Testis (tissue), 3 donors: Measurements from ENCODE around the gene LARP4. TPM values are rescaled to one million over a fixed set of nuclear protein-coding genes. Genes with fewer than 3 reads are reported as not detected.

Experiments
- DNase-seq: peaks from one replicate; pipeline ENCODE4 v3.0.0-alpha.2; 2019
- H3K27ac ChIP-seq, 2 donors: fragments of 200-600 bp; sonication (generic); one replicate each; pipeline ENCODE4 v1.5.1; 2019
- H3K27me3 ChIP-seq: fragments of 200-600 bp; sonication (generic); one replicate; pipeline ENCODE4 v1.5.1; 2019
- H3K36me3 ChIP-seq: fragments of 200-600 bp; sonication (generic); one replicate; pipeline ENCODE4 v1.5.1; 2017; ENCODE audit warnings: low read depth; ENCODE audit errors: missing control alignments
- H3K4me1 ChIP-seq: fragments of 200-600 bp; sonication (generic); one replicate; pipeline ENCODE4 v1.5.1; 2019
- H3K4me3 ChIP-seq, 2 donors: fragments of 200-600 bp; sonication (generic); one replicate each; pipeline ENCODE4 v1.5.1; 2017 to 2019
- H3K9me3 ChIP-seq: fragments of 200-600 bp; sonication (generic); one replicate; pipeline ENCODE4 v1.5.1; 2017
- CTCF ChIP-seq, 3 experiments: fragments of 450-650 bp in 2 of 3; fragments of 200-600 bp in 1 of 3; sonication (generic) in 1 of 3; IDR thresholded peaks; one replicate each; pipeline ENCODE4 v1.5.1; 2016 to 2019; ENCODE audit warnings: antibody characterized with exemption in 3 of 3, mild to moderate bottlenecking in 2 of 3, moderate library complexity in 1 of 3
- POLR2A ChIP-seq: fragments of 450-650 bp; IDR thresholded peaks from one replicate; pipeline ENCODE4 v1.6.1; 2017; ENCODE audit warnings: antibody characterized with exemption, mild to moderate bottlenecking, moderate library complexity
- WGBS, 2 donors: methylation state at CpG; one replicate each; pipeline ENCODE4 v1.1.5; 2018; 5-methylcytosine and 5-hydroxymethylcytosine counted together
- intact Hi-C: fragments of 100-400 bp; cut with DNase I; formaldehyde crosslinking; loops from one replicate; pipeline ENCODE4 v1.15.1; 2023; ENCODE audit warnings: low total_unique reads
- polyA plus RNA-seq: library from polyadenylated mRNA; stranded (reverse); fragments of 350-450 nt; fragmentation: Illumina TruSeq; extraction: RNeasy Lipid Tissue Mini Kit (QIAGEN cat#74804); gene quantifications from one replicate; pipeline ENCODE4 v1.2.3, GENCODE V29; 2014; ENCODE audit warnings: low read depth, low replicate concordance; ENCODE audit not compliant: insufficient read depth
- total RNA-seq, 2 donors: library from RNA; depleted of rRNA; stranded (reverse); fragments of >200 nt; gene quantifications; one replicate each; pipeline ENCODE4 v1.2.3, GENCODE V29; 2016

The LARP4 gene
- total and polyA plus RNA-seq, 3 donors from 2014 or later = 20.9 to 38.3 (median 34.1) TPM

- Histone ChIP-seq H3K4me1 (peaks cover 11% of the 10 kb centered on the region), H3K27me3 (no peaks in the 10 kb centered on the region), H3K36me3 (no peaks in the 10 kb centered on the region), H3K9me3 (no peaks in the 10 kb centered on the region), H3K27ac (no peak overlapping the region), H3K4me3 (no peak overlapping the region)
- intact Hi-C loops = no loop called here
- no peak for DNase-seq
- WGBS, 2 donors = 93 to 100% methylated on average over 2 of the region's 2 CpGs
- TF ChIP-seq CTCF (IDR thresholded peaks at IDR 0.05) (no peak), POLR2A (no peak)
These were observed 123.9 kb downstream of the LARP4 start for GRCh38 chr12:50524621-50525020.

- Histone ChIP-seq H3K9me3 (no peaks in the 10 kb centered on the region), H3K4me3 (no peak overlapping the region), H3K27me3 (no peaks in the 10 kb centered on the region), H3K4me1 (peaks cover 8% of the 10 kb centered on the region), H3K36me3 (no peaks in the 10 kb centered on the region), H3K27ac (no peak overlapping the region)
- 88 to 100% methylated on average over 2 of the region's 2 CpGs for WGBS, 2 donors
- no peak for TF ChIP-seq CTCF (IDR thresholded peaks at IDR 0.05)
- no peak for TF ChIP-seq POLR2A
- intact Hi-C loops = no loop called here
- DNase-seq = no peak
These were observed 124.7 kb downstream of the LARP4 start for GRCh38 chr12:50525422-50525821.

GRCh38 chr12:50527359-50527726 lies 126.7 kb downstream of the LARP4 start:
- H3K36me3 ChIP-seq = no peaks in the 10 kb centered on the region
- DNase-seq = no peak
- H3K9me3 ChIP-seq = no peaks in the 10 kb centered on the region
- H3K4me1 ChIP-seq = no peaks in the 10 kb centered on the region
- no peak overlapping the region for H3K27ac ChIP-seq
- intact Hi-C loops = no loop called here
- 87 to 94% methylated on average over 5 of the region's 5 CpGs for WGBS, 2 donors
- TF ChIP-seq CTCF (IDR thresholded peaks at IDR 0.05) = no peak
- TF ChIP-seq POLR2A = no peak
- no peak overlapping the region for H3K4me3 ChIP-seq
- no peaks in the 10 kb centered on the region for H3K27me3 ChIP-seq

GRCh38 chr12:50528800-50529199 lies 128.1 kb downstream of the LARP4 start:
- Histone ChIP-seq H3K4me3 (no peak overlapping the region), H3K27ac (no peak overlapping the region), H3K36me3 (no peaks in the 10 kb centered on the region), H3K4me1 (peaks cover 6% of the 10 kb centered on the region), H3K27me3 (no peaks in the 10 kb centered on the region), H3K9me3 (no peaks in the 10 kb centered on the region)
- intact Hi-C loops = no loop called here
- 91 to 100% methylated on average over 1 of the region's 1 CpG for WGBS, 2 donors
- no peak for DNase-seq
- TF ChIP-seq CTCF (IDR thresholded peaks at IDR 0.05) = no peak

GRCh38 chr12:50529345-50529744 lies 128.7 kb downstream of the LARP4 start:
- WGBS, 2 donors = 93 to 97% methylated on average over 3 of the region's 3 CpGs

More at GRCh38 chr12:50529345-50529744, 128.7 kb downstream of the LARP4 start:
- intact Hi-C loops = no loop called here
- Histone ChIP-seq H3K36me3 (no peaks in the 10 kb centered on the region), H3K27me3 (no peaks in the 10 kb centered on the region), H3K4me3 (no peak overlapping the region), H3K4me1 (peaks cover 6% of the 10 kb centered on the region), H3K9me3 (no peaks in the 10 kb centered on the region), H3K27ac (no peak overlapping the region)
- no peak for DNase-seq
- no peak for TF ChIP-seq CTCF (IDR thresholded peaks at IDR 0.05)
- TF ChIP-seq POLR2A = no peak

Other genes starting within 250 kb of the LARP4 start
- 10 to 100 TPM; 34.3 to 36.5 TPM for gene CERS5, start 233.5 kb upstream of the LARP4 start, total RNA-seq
- gene CERS5, start 233.5 kb upstream of the LARP4 start, polyA plus RNA-seq = 33.5 TPM
- 10 to 100 TPM; 41.0 to 42.8 TPM for gene LIMA1, start 117.4 kb upstream of the LARP4 start, total RNA-seq
- gene LIMA1, start 117.4 kb upstream of the LARP4 start, polyA plus RNA-seq = 37.8 TPM
- gene FAM186A, start 4.3 kb upstream of the LARP4 start, total RNA-seq = 1 to 10 TPM; 4.6 to 7.8 TPM
- 4.5 TPM for gene FAM186A, start 4.3 kb upstream of the LARP4 start, polyA plus RNA-seq
- gene DIP2B, start 104.1 kb downstream of the LARP4 start, total RNA-seq = 10 to 100 TPM; 43.5 to 57.1 TPM
- 19.1 TPM for gene DIP2B, start 104.1 kb downstream of the LARP4 start, polyA plus RNA-seq